Stimulated activated CD4-positive, alpha-beta T cell treated with anti-CD3 and anti-CD28 coated beads, TNF-alpha, amount 100 ng/mL, for 24 hours (primary cell): ENCODE results near the gene PARD6B.

Source experiments
- DNase-seq, 3 experiments: peaks; one replicate each; pipeline ENCODE4 v3.0.0-alpha.2; 2020; ENCODE audit warnings: low read depth in 3 of 3

Gene PARD6B

GRCh38 chr20:50724112-50724725 lies 7.2 kb upstream of the PARD6B start:
- DNase-seq: no peak

DNA sequence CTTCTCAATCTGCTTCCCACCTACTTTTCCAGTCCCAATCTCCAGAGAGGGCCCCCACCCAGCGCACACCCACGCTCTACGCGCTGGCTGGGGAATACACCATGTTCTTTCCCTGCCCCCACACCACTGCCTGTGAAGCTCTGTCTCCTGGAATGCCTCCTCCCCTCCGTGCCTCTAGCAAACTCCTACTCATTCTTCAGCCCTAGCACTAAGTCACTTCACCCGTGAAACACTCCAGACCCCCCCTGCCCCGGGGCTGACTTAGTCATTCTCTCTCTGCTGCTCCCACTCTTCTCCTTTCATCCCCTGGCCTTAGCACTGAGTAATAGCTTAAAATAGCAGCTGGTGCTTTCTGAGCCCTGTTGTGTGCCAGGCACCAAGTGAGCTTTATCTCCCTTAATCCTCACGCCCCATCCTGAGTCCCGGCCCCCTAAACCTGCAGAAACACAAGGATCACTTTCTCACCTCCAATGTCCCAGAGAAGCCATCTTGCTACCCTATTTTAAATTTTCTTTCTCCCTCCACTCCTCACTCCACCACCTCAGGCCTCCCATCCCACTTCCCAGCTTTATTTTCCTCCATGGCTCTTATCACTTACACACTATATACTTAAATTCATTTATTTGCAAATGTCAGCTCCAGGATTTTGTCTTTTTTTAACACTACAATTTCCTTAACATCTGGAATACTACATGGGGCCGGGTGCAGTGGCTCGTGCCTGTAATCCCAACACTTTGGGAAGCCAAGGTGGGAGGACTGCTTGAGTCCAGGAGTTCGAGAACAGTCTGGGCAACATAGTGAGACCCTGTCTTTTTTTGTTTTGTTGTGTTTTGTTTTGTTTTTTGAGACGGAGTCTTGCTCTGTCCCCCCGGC lies 6.3 kb upstream of the PARD6B start:
- peak; percentile 65 to 84 (median 73) for DNase-seq

GRCh38 chr20:50725724-50726005 lies 5.7 kb upstream of the PARD6B start:
- no peak for DNase-seq

GRCh38 chr20:50726955-50727791 lies 4.2 kb upstream of the PARD6B start:
- DNase-seq: no peak

GRCh38 chr20:50727792-50728485 lies 3.4 kb upstream of the PARD6B start:
- no peak for DNase-seq

- no peak for DNase-seq
These were observed 2.8 kb upstream of the PARD6B start for GRCh38 chr20:50728486-50728980.

DNA sequence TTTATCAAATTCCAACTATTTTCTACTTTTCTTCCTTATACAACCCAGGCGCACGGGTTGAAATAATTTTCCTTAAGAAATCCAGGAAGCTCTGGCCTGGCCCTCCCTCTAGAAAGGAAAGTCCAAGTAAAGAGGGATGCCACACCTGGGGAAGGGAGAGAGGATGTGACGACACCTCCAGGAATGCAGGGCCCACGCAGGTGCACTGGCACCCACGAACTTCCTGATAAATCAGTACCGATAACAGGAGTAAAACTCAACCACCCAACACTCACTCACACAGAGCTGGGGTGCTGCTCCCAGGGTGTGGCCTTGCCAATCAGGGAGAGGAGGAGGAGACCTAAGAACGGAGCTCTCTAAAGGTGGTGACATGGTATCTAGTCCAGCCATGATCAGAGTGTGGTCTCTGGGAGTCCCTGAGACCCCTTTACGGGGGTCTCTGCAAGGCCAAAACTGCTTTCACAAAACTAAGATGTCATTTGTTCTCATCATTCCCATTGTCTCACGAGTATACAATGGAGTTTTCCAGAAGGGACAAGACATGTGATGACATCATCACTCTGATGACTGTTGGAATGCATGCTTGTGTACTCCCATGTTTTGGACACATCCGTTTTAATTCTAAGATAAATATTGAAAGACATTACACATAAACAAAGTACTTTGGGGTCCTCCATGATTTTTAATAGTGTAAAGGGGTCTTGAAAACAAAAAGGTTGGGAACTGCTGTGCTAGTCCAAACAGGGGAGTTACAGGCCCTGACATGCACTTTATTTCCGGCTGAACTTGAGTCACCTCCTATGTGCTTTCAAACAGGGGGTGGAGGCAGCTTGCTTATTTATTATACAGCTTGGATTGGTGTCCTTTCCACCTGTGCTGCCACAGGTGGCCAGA lies 2.2 kb upstream of the PARD6B start:
- DNase-seq: no peak

DNA sequence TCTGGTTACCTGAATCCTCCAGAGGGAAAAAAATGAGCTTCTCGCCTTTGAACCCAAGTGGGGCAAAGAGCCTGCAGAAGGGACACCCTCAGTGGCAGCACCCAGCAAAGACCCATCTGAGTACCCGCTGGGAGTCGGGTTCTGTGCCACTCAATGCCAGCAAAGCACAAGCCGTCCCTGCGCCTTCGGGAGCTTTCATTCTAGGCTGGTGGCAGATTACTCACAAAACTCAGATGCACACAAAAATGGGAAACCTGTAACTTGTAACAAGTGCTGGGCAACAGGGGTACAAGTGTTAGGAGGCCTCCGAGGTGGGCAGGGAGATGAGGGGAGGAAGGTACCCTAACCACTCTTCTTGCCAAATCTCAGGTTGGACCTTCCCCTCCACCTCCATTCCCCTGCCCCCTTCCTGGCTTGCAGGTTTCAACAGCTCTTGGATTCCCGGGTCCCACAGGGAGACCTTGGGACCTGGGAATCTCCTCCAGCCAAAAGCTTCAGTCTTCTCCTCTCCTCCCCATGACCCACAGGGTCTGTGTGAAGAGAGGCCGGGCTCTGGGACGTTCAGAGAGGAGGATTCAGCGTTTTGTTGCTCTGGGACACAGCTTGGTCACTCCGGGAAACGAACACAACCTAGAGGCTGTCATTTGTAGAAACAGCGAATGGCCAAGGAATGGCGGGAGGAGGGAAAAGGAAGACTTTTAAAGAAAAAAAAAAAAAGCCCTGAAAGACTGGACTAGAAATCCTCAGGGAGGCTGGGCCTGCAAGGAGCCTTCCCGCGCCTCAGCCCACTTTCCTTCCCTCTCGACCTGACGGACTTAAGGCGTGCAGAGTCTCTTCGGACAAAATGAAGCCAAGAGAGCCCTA lies 1.2 kb upstream of the PARD6B start:
- DNase-seq: no peak

GRCh38 chr20:50730765-50731054 lies 670 bp upstream of the PARD6B start:
- DNase-seq: no peak

- DNase-seq: no peak
These were observed 730 bp downstream of the PARD6B start for GRCh38 chr20:50731930-50732690.

DNA sequence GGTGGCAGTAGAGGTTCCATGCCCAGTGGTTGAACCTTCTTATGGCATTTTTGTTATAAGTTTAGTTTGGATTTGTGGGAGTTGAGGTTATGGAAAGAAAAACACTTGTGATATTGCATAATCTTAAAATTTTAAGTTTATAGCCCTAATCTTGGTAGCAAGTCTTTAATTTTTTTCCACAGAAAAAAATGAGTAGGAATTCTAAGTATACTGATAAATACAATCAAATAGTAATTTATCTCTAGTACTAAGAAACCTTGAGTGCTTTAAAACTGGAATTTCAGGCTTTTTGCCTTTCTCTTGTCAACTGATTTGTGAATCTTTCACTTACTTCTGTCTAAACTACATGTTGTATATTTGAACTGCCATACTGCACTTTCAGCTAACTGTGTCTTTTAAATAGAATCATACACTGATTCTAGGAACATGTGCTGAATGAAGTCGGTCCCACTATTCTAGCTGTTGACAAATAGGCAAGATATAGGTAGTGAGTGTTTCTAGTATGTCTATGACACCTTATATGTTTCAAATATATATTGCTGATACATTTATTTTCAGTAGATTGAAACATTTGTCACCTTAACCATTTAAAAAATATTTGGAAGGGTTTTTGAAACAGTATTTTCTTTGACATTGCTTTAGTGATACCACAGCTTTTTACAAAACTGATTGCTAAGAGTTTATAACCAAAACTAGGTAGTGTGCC lies 2.4 kb downstream of the PARD6B start:
- no peak for DNase-seq

DNA sequence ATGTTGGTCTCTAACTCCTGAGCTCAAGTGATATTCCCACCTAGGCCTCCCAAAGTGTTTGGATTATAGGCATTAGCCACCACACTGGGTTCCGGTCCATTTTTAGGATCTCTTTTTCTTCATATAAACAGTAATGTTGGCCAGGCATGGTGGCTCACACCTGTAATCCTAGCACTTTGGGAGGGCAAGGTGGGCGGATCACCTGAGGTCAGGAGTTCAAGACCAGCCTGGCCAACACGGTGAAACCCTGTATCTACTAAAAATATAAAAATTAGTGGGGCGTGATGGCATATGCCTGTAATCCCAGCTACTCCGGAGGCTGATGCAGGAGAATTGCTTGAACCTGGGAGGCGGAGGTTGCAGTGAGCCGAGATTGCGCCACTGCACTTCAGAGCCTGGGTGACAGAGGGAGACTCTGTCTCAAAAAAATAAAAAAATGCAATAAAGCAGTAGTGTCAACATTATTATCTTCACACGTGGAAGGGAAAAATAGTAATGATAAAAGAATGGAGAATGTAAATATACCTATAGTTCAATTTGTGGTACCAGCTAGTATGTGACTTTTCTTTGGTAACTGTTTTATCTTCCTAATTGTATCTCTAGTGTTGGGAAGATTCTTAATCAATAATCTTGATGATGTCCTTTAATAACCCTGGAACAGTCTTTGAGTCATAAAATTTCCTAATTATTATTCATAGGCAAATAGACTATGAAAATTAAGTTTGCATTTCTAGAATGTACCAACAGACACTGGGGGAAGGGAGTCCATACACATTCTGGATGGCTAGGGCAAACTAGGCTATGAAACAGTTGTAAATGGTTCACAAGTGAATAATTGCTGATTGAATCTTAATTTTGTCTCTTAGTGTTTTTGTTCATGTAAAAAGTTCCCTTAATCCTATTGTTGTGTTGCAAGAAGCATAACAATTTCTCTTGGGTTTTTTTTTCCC lies 3.6 kb downstream of the PARD6B start:
- DNase-seq: no peak

GRCh38 chr20:50735813-50736212 lies 4.4 kb downstream of the PARD6B start:
- no peak for DNase-seq

DNA sequence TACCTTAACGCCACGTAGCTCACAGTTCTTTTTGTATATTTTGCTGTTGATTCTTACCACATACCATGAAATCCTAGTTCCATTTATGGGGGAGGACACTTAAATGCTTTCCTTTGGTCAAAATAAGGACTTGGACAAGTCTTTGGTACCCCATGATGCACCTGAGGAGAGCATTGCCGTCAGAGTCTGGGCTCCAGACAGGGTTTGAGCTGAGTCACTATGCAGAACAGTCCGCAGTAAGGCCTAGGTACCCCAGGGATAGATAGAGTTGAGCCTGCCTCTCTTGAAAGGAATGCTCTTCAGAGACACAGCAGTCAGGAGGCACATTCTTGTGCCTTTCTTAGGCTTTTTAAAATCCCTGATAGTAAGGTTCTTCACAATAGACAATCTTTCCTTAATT lies 6.0 kb downstream of the PARD6B start:
- DNase-seq: no peak

- no peak for DNase-seq
These were observed 11.7 kb downstream of the PARD6B start for GRCh38 chr20:50743087-50743486.

DNA sequence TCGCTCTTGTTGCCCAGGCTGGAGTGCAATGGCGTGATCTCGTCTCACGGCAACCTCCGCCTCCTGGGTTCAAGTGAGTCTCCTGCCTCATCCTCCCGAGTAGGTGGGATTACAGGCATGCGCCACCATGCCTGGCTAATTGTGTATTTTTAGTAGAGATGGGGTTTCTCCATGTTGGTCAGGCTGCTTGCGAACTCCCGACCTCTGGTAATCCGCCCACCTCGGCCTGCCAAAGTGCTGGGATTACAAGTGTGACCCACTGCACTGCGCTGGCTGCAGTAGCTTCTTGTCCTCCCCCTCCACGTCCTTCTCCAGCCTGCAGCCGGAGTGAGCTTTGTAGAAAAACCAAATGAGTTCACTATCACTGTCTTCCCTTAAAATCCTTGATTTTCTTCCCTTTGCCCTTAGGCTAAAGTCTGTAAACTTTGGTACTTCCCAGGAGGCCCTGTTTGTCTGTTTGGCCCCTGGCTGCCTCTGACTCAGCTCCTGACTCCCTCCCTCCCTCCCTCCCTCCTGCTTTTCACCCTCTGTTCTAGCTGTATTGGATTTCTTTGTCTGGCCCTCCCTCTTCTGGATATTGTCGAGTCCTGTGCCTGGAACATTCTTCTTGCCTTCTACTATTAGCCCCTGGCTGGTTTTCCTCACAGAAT lies 12.9 kb downstream of the PARD6B start:
- DNase-seq: no peak

DNA sequence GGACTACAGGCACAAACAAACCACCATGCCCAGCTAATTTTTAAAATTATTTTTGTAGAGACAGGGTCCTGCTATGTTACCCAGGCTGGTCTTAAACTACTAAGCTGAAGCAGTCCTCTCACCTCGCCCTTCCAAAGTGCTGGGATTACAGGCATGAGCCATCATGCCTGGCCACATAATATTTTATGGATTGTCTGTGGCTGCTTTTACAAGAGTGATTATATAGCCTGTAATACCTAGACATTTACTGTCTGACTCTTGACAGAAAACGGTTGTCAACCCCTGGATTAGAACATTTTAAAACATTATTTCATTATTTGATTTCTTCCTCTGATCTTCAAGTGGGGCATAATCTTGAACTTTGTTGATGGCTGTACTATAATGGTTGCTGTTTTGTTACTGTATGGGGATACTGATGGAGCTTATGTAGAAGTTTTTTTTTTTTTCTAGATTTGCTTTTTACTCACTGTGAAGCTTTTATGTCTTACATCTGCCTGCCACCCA lies 14.3 kb downstream of the PARD6B start:
- DNase-seq: no peak
